Measurements from ENCODE around the gene GTF2H3. TPM values are rescaled to one million over a fixed set of nuclear protein-coding genes. Genes with fewer than 3 reads are reported as not detected.

The GTF2H3 gene
- total RNA-seq, 1 experiment from 2014 or later = 37.4 TPM

GRCh38 chr12:123621101-123621500, 12.5 kb upstream of the GTF2H3 start:
- no peaks in the 10 kb centered on the region for H3K27me3 ChIP-seq
- DNase-seq = no peak
- H3K36me3 ChIP-seq = peaks cover 71% of the 10 kb centered on the region
- no peak overlapping the region for H3K4me3 ChIP-seq
- no peaks in the 10 kb centered on the region for H3K9me3 ChIP-seq

- DNase-seq = no peak
- Histone ChIP-seq H3K27me3 (no peaks in the 10 kb centered on the region), H3K4me3 (no peak overlapping the region), H3K36me3 (peaks cover 70% of the 10 kb centered on the region), H3K9me3 (no peaks in the 10 kb centered on the region)
Measured at GRCh38 chr12:123621619-123622530, 11.8 kb upstream of the GTF2H3 start.

- Histone ChIP-seq H3K4me3 (peak overlapping the region; percentile 97), H3K9me3 (no peaks in the 10 kb centered on the region), H3K27me3 (no peaks in the 10 kb centered on the region), H3K36me3 (peaks cover 30% of the 10 kb centered on the region)
- DNase-seq = no peak
Measured at GRCh38 chr12:123634142-123634561, 523 bp downstream of the GTF2H3 start.

- Histone ChIP-seq H3K9me3 (no peaks in the 10 kb centered on the region), H3K4me3 (no peak overlapping the region), H3K27me3 (no peaks in the 10 kb centered on the region), H3K36me3 (peaks cover 43% of the 10 kb centered on the region)
- DNase-seq = no peak
Measured at GRCh38 chr12:123643911-123644310, 10.3 kb downstream of the GTF2H3 start.

- Histone ChIP-seq H3K36me3 (peaks cover 51% of the 10 kb centered on the region), H3K27me3 (no peaks in the 10 kb centered on the region), H3K9me3 (no peaks in the 10 kb centered on the region), H3K4me3 (no peak overlapping the region)
- DNase-seq = no peak
Measured at GRCh38 chr12:123645380-123645779, 11.8 kb downstream of the GTF2H3 start.

- Histone ChIP-seq H3K36me3 (peaks cover 56% of the 10 kb centered on the region), H3K4me3 (no peak overlapping the region), H3K27me3 (no peaks in the 10 kb centered on the region), H3K9me3 (no peaks in the 10 kb centered on the region)
- DNase-seq = no peak
Measured at GRCh38 chr12:123645878-123646277, 12.2 kb downstream of the GTF2H3 start.

GRCh38 chr12:123648401-123648800, 14.8 kb downstream of the GTF2H3 start:
- H3K27me3 ChIP-seq = no peaks in the 10 kb centered on the region
- peaks cover 69% of the 10 kb centered on the region for H3K36me3 ChIP-seq
- H3K4me3 ChIP-seq = no peak overlapping the region
- no peak for DNase-seq
- no peaks in the 10 kb centered on the region for H3K9me3 ChIP-seq

GRCh38 chr12:123654129-123654701, 20.6 kb downstream of the GTF2H3 start:
- H3K36me3 ChIP-seq = peaks cover 87% of the 10 kb centered on the region
- DNase-seq = no peak
- H3K27me3 ChIP-seq = no peaks in the 10 kb centered on the region
- no peaks in the 10 kb centered on the region for H3K9me3 ChIP-seq
- H3K4me3 ChIP-seq = no peak overlapping the region

GRCh38 chr12:123655420-123655819, 21.8 kb downstream of the GTF2H3 start:
- H3K36me3 ChIP-seq = peaks cover 87% of the 10 kb centered on the region
- H3K27me3 ChIP-seq = no peaks in the 10 kb centered on the region
- H3K4me3 ChIP-seq = no peak overlapping the region
- H3K9me3 ChIP-seq = no peaks in the 10 kb centered on the region
- DNase-seq = no peak

GRCh38 chr12:123656392-123656791, 22.8 kb downstream of the GTF2H3 start:
- Histone ChIP-seq H3K4me3 (no peak overlapping the region), H3K9me3 (no peaks in the 10 kb centered on the region), H3K27me3 (no peaks in the 10 kb centered on the region), H3K36me3 (peaks cover 87% of the 10 kb centered on the region)
- no peak for DNase-seq

GRCh38 chr12:123657211-123657610, 23.6 kb downstream of the GTF2H3 start:
- no peak for DNase-seq
- Histone ChIP-seq H3K36me3 (peaks cover 81% of the 10 kb centered on the region), H3K4me3 (no peak overlapping the region), H3K27me3 (no peaks in the 10 kb centered on the region), H3K9me3 (no peaks in the 10 kb centered on the region)

GRCh38 chr12:123659996-123660727, 26.5 kb downstream of the GTF2H3 start:
- Histone ChIP-seq H3K36me3 (peaks cover 73% of the 10 kb centered on the region), H3K4me3 (no peak overlapping the region), H3K27me3 (no peaks in the 10 kb centered on the region), H3K9me3 (peaks cover 2% of the 10 kb centered on the region; the same call in 1 of the 2 replicates)
- DNase-seq = peak; percentile 5

- peaks cover 2% of the 10 kb centered on the region; the same call in 1 of the 2 replicates for H3K9me3 ChIP-seq
- peaks cover 11% of the 10 kb centered on the region for H3K36me3 ChIP-seq
- H3K27me3 ChIP-seq = no peaks in the 10 kb centered on the region
- H3K4me3 ChIP-seq = no peak overlapping the region
- no peak for DNase-seq
Measured at GRCh38 chr12:123667771-123668170, 34.1 kb downstream of the GTF2H3 start.

GRCh38 chr12:123670882-123671728, 37.5 kb downstream of the GTF2H3 start, which contains the start of gene TCTN2:
Gene TCTN2 (plus strand): TSS chr12:123671113. CDS start chr12:123671241, 128 bp downstream.
- peak; percentile 96 for DNase-seq
- no peaks in the 10 kb centered on the region for H3K9me3 ChIP-seq
- H3K4me3 ChIP-seq = peak within 1 kb of the TSS; percentile 77
- H3K27me3 ChIP-seq = no peaks in the 10 kb centered on the region
- no peaks in the 10 kb centered on the region; the same call in 1 of the 2 replicates for H3K36me3 ChIP-seq

GRCh38 chr12:123671876-123672275, 38.2 kb downstream of the GTF2H3 start:
- Histone ChIP-seq H3K27me3 (no peaks in the 10 kb centered on the region), H3K9me3 (no peaks in the 10 kb centered on the region), H3K36me3 (no peaks in the 10 kb centered on the region; the same call in 1 of the 2 replicates), H3K4me3 (peak overlapping the region; percentile 77; the same call in 1 of the 2 replicates)
- no peak for DNase-seq

- Histone ChIP-seq H3K36me3 (no peaks in the 10 kb centered on the region; the same call in 1 of the 2 replicates), H3K27me3 (no peaks in the 10 kb centered on the region), H3K4me3 (no peak overlapping the region), H3K9me3 (no peaks in the 10 kb centered on the region)
- no peak for DNase-seq
Measured at GRCh38 chr12:123675436-123675835, 41.8 kb downstream of the GTF2H3 start.
